Natural killer cell (primary cell): Measurements from ENCODE around the gene RASGEF1C. TPM values are rescaled to one million over a fixed set of nuclear protein-coding genes. Genes with fewer than 3 reads are reported as not detected.

Experiments
- ATAC-seq, 3 donors: fragments of 150-1000 bp in 2 of 3; fragments of 200-7000 bp in 1 of 3; cut with Tn5 transposase; 1 replicate in 1 of 3; 2 replicates in 2 of 3; pipeline ENCODE4 v1.10.0; 2021; ENCODE audit warnings: mild to moderate bottlenecking in 2 of 3, moderate library complexity in 2 of 3
- DNase-seq, 2 donors: peaks; one replicate each; pipeline versions ENCODE4 v3.0.0 to v3.0.0-alpha.2; 2013 to 2021; ENCODE audit warnings: mixed read lengths in 1 of 2
- H3K27ac ChIP-seq: one replicate; pipeline ENCODE4 v1.5.1; 2013; ENCODE audit warnings: mild to moderate bottlenecking, low read length
- H3K27me3 ChIP-seq: one replicate; pipeline ENCODE4 v1.6.1; 2013; ENCODE audit warnings: low read length; ENCODE audit not compliant: control insufficient read depth, insufficient read depth
- H3K36me3 ChIP-seq: one replicate; pipeline ENCODE4 v1.6.1; 2013; ENCODE audit warnings: low read length; ENCODE audit not compliant: control insufficient read depth, insufficient read depth
- H3K4me1 ChIP-seq: one replicate; pipeline ENCODE4 v1.6.1; 2013; ENCODE audit warnings: low read length; ENCODE audit not compliant: control insufficient read depth, insufficient read depth
- H3K4me3 ChIP-seq: one replicate; pipeline ENCODE4 v1.5.1; 2013; ENCODE audit warnings: low read length
- H3K9me3 ChIP-seq: one replicate; pipeline ENCODE4 v1.6.1; 2013; ENCODE audit warnings: low read length; ENCODE audit not compliant: control insufficient read depth, insufficient read depth
- H3K27ac Mint-ChIP-seq, 2 donors: one replicate each; pipeline ENCODE4 v1.8.0; 2022; ENCODE audit warnings: mild to moderate bottlenecking in 2 of 2, mixed read lengths in 2 of 2, moderate library complexity in 1 of 2
- H3K27me3 Mint-ChIP-seq, 2 donors: one replicate each; pipeline ENCODE4 v1.8.0; 2022; ENCODE audit warnings: low read depth in 2 of 2, mixed read lengths in 2 of 2
- H3K36me3 Mint-ChIP-seq: one replicate; pipeline ENCODE4 v1.8.0; 2022; ENCODE audit warnings: mixed read lengths
- H3K4me1 Mint-ChIP-seq, 2 donors: one replicate each; pipeline ENCODE4 v1.8.0; 2022; ENCODE audit warnings: mixed read lengths in 2 of 2
- H3K4me3 Mint-ChIP-seq: one replicate; pipeline ENCODE4 v1.8.0; 2022; ENCODE audit warnings: mild to moderate bottlenecking, moderate library complexity, mixed read lengths
- H3K9me3 Mint-ChIP-seq, 2 donors: one replicate each; pipeline ENCODE4 v1.8.0; 2022; ENCODE audit warnings: mixed read lengths in 2 of 2
- CTCF ChIP-seq: fragments of 200-600 bp; IDR thresholded peaks from one replicate; pipeline ENCODE4 v1.8.0; 2022; ENCODE audit warnings: antibody characterized with exemption
- WGBS: methylation state at CpG from one replicate; pipeline ENCODE4 v1.1.7; 2013; ENCODE audit warnings: missing lambda C conversion rate; ENCODE audit not compliant: insufficient coverage; 5-methylcytosine and 5-hydroxymethylcytosine counted together
- intact Hi-C: fragments of 100-400 bp; cut with micrococcal nuclease; formaldehyde crosslinking; loops from one replicate; pipeline ENCODE4 v1.14.2; 2022
- total RNA-seq, 4 donors: library from RNA; stranded (reverse); fragments of 120-200 nt in 1 of 4; gene quantifications; one replicate each; pipeline versions ENCODE4 v1.2.3 to v1.2.4, GENCODE V29; 2013 to 2022

Gene RASGEF1C
- total RNA-seq, 3 donors from 2014 or later (not counting 1 experiment from before 2014, with no cell fraction given), result not detected

DNA sequence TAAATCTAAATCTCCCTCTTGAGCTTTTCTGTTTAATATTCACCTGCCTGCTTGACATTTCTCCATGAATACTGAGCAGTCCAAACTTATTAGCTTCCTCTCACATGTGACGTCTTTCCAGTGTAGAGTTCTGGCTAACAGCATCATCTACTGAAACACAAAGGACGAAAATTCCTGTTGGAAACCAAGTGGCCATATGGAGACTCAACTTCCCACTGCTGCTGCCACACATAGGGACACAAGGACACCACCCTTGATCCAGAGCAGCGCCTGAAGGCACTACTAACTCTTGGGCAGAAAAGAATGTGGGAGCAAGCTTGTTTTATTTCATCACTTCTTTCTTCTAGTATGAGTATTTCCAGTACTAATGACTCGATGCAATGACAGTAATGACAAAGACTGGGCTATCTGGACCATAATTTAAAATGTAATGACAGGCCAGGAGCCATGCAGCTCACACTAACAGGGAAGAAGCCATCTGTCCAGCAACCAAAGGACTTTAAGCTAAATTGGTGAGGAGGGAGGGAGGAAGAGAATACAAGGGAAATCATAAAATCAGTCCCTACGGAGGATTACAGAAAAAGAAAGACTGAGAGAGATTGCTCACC, 156.7 kb downstream of the RASGEF1C start:
- intact Hi-C loops, result no loop called here
- no peaks in the 10 kb centered on the region for H3K36me3 ChIP-seq
- Mint-ChIP-seq H3K9me3 (no peaks in the 10 kb centered on the region), H3K4me1 (peaks cover 24 to 34% of the 10 kb centered on the region in 2 donors), H3K4me3 (no peak overlapping the region), H3K27ac (no peak overlapping the region), H3K36me3 (no peaks in the 10 kb centered on the region), H3K27me3 (no peaks in the 10 kb centered on the region)
- no peak for TF ChIP-seq CTCF
- DNase-seq, result no peak
- ATAC-seq, result no peak
- H3K4me3 ChIP-seq, result no peak overlapping the region
- 89% methylated on average over 5 of the region's 5 CpGs for WGBS
- no peak overlapping the region for H3K27ac ChIP-seq
- H3K9me3 ChIP-seq, result no peaks in the 10 kb centered on the region
- H3K27me3 ChIP-seq, result no peaks in the 10 kb centered on the region
- no peaks in the 10 kb centered on the region for H3K4me1 ChIP-seq

Other genes starting within 250 kb of the RASGEF1C start
- gene RNF130, start 137.5 kb downstream of the RASGEF1C start, total RNA-seq, result 10 to 100 TPM; 24.4 to 35.0 (median 25.5) TPM
- 10 to 100 TPM; 34.1 to 48.5 (median 40.4) TPM for gene MAPK9, start 82.9 kb upstream of the RASGEF1C start, total RNA-seq
- gene GFPT2, start 144.1 kb upstream of the RASGEF1C start, total RNA-seq, result under 1 TPM in 2 of 3 donors, not detected in 1; 0.56 to 0.86 TPM